T47D (cell line): ENCODE results near the gene TPST1.

Experiments used
- DNase-seq, 2 experiments: peaks; one replicate each; pipeline versions ENCODE4 v3.0.0 to v3.0.0-alpha.2; 2011 to 2012; ENCODE audit warnings: low read depth in 1 of 2, low spot score in 1 of 2
- JUND ChIP-seq: IDR thresholded peaks from 2 replicates; pipeline ENCODE4 v1.6.1; 2012; ENCODE audit warnings: low read depth
- in situ Hi-C: cut with HindIII; loops from 2 replicates; pipeline ENCODE4 v1.10.0; 2016; ENCODE audit warnings: low sequenced_read_pairs, low pct_unique_long_range_greater_than_20kb

TPST1 gene

DNA sequence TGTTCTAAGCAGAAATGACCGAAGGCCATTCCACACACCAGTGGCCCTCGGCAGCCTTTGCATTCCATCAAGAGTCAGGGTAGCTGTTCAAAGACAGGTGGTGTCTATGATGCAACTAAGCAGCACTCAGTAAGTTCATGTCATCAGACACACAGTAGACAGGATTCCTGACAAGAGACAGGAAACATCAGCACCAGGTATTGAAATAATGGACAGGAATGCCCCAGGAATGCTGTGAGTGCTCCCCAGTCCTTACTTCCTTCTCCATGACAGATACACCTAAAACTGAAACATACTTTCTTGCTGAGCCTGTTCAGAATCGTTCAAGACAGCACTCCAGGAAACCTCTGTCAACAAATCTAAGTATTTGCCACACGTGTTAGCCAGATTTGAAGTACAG lies 204.4 kb downstream of the TPST1 start:
- TF ChIP-seq JUND = no peak
- in situ Hi-C loops = no loop called here
- DNase-seq = peak in 1 of 2 experiments; percentile 37
